Ovary (tissue), 3 donors: ENCODE results near the gene CAPN9.

Experiments used
- CTCF ChIP-seq, 3 donors: fragments of 450-650 bp in 2 of 3; fragments of 200-600 bp in 1 of 3; IDR thresholded peaks; one replicate each; pipeline versions ENCODE4 v1.5.1 to v1.8.0; 2016 to 2022; ENCODE audit warnings: antibody characterized with exemption in 3 of 3, mild to moderate bottlenecking in 1 of 3
- POLR2A ChIP-seq: fragments of 450-650 bp; IDR thresholded peaks from one replicate; pipeline ENCODE4 v1.6.1; 2017; ENCODE audit warnings: antibody characterized with exemption, mild to moderate bottlenecking, moderate library complexity
- donor health status: DM: no; HTN: no; CAD: no.

GRCh38 chr1:230848235-230848634, 101.0 kb downstream of the CAPN9 start:
- TF ChIP-seq POLR2A (no peak), CTCF (IDR thresholded peaks at IDR 0.05) (no peak)
